ENCODE results near the gene CHST3.

DNA sequence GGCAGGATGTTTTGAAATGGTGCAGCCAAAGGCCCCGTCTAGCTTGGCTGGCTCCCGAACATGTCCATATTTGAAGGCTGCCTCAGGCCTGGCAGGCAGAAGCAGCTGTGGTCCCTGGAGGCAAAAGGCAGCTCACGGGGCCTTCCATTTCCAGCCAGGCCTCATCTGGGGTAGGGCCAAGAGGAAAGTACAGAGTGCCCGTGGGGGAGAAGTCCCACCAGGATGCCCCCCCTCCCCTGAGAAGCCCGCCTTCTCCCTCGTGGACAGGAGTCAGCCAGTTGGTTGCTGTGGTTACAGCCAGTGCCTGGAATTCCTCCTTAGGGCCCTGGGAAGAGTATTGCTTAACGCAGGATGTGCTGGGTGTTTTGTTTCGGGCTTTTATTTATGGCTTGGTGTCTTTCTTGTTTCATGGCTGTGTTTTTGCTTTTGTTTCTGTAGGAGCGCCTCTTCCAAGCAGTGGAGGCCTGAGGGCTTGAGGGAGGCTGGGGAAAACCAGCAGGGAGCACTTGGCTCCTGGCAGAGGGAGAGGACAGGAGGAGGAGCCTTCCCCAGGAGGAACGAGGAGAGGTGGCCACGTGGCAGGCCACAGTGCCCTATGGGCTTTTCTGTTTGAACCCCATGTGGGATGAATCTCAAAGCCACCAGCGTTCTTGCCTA, 45.4 kb downstream of the CHST3 start:
- TF ChIP-seq POLR2A (IDR thresholded peaks at IDR 0.05; ENCODE audit: extremely low read depth, insufficient read length) (no peak), MYC (IDR thresholded peaks at IDR 0.05; ENCODE audit: low read depth, low read length) (no peak)
- TF ChIP-seq, protein P1, sequence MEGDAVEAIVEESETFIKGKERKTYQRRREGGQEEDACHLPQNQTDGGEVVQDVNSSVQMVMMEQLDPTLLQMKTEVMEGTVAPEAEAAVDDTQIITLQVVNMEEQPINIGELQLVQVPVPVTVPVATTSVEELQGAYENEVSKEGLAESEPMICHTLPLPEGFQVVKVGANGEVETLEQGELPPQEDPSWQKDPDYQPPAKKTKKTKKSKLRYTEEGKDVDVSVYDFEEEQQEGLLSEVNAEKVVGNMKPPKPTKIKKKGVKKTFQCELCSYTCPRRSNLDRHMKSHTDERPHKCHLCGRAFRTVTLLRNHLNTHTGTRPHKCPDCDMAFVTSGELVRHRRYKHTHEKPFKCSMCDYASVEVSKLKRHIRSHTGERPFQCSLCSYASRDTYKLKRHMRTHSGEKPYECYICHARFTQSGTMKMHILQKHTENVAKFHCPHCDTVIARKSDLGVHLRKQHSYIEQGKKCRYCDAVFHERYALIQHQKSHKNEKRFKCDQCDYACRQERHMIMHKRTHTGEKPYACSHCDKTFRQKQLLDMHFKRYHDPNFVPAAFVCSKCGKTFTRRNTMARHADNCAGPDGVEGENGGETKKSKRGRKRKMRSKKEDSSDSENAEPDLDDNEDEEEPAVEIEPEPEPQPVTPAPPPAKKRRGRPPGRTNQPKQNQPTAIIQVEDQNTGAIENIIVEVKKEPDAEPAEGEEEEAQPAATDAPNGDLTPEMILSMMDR (IDR thresholded peaks at IDR 0.05; ENCODE audit: low read depth, low read length), result no peak
- TF ChIP-seq, protein P2, sequence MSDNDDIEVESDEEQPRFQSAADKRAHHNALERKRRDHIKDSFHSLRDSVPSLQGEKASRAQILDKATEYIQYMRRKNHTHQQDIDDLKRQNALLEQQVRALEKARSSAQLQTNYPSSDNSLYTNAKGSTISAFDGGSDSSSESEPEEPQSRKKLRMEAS (IDR thresholded peaks at IDR 0.05; ENCODE audit: low read depth, low read length), result no peak

Measured in NB4 (cell line).